Ecto neural progenitor cell (in vitro differentiated cells): ENCODE results near the gene SLC4A11.
"Not testable (repeated sequence)": the region's sequence is repeated elsewhere in the genome, so short reads cannot be mapped to it uniquely, and the experiment has no call there.

Source experiments
- DNase-seq: peaks from one replicate; pipeline ENCODE4 v3.0.0-alpha.2; 2018; ENCODE audit warnings: low spot score

The SLC4A11 gene

GRCh38 chr20:3227936-3228749 lies 10.8 kb downstream of the SLC4A11 start:
- no peak for DNase-seq

- DNase-seq = no peak
These were observed 11.5 kb downstream of the SLC4A11 start for GRCh38 chr20:3227506-3227905.

- DNase-seq = no peak
These were observed 12.1 kb downstream of the SLC4A11 start for GRCh38 chr20:3226864-3227263.

GRCh38 chr20:3226093-3226492 lies 12.9 kb downstream of the SLC4A11 start:
- DNase-seq = no peak

- no peak for DNase-seq
These were observed 14.1 kb downstream of the SLC4A11 start for GRCh38 chr20:3224681-3225421.

GRCh38 chr20:3223994-3224680 lies 14.9 kb downstream of the SLC4A11 start:
- DNase-seq = no peak

GRCh38 chr20:3223651-3223993 lies 15.4 kb downstream of the SLC4A11 start:
- no peak for DNase-seq

- DNase-seq = no peak
These were observed 16.1 kb downstream of the SLC4A11 start for GRCh38 chr20:3222635-3223600.

- DNase-seq = no peak
These were observed 17.4 kb downstream of the SLC4A11 start for GRCh38 chr20:3221398-3222226.

GRCh38 chr20:3218307-3218988 lies 20.5 kb downstream of the SLC4A11 start:
- DNase-seq = peak; percentile 86

GRCh38 chr20:3215359-3215917 lies 23.6 kb downstream of the SLC4A11 start:
- not testable (repeated sequence) for DNase-seq

GRCh38 chr20:3213226-3213625 lies 25.8 kb downstream of the SLC4A11 start:
- no peak for DNase-seq

- no peak for DNase-seq
These were observed 28.6 kb downstream of the SLC4A11 start for GRCh38 chr20:3210346-3210745.

GRCh38 chr20:3209946-3210317 lies 29.1 kb downstream of the SLC4A11 start:
- no peak for DNase-seq

- peak; percentile 81 for DNase-seq
These were observed 29.6 kb downstream of the SLC4A11 start, which contains the start of gene ITPA for GRCh38 chr20:3209257-3209945. ITPA (plus strand) TSS chr20:3209498; CDS start chr20:3209552, 54 bp downstream.

GRCh38 chr20:3208786-3209256 lies 30.2 kb downstream of the SLC4A11 start:
- no peak for DNase-seq

- peak; percentile 89 for DNase-seq
These were observed 34.7 kb downstream of the SLC4A11 start, which contains the start of gene DDRGK1 for GRCh38 chr20:3204124-3204794. DDRGK1 (minus strand) TSS chr20:3204682; CDS start chr20:3204627, 55 bp downstream.
